Activated T-cell treated with anti-CD3 and anti-CD28 coated beads, Interleukin-2, amount 50 U/mL, for 48 hours (primary cell): ENCODE data around the gene LRP5.
"Not testable (repeated sequence)": the region's sequence is repeated elsewhere in the genome, so short reads cannot be mapped to it uniquely, and the experiment has no call there.

Experiments used
- DNase-seq, 2 experiments: peaks; one replicate each; pipeline ENCODE4 v3.0.0-alpha.2; 2020

The LRP5 gene

GRCh38 chr11:68471360-68472340 lies 159.3 kb downstream of the LRP5 start:
- peak; percentile 72 to 75 for DNase-seq

GRCh38 chr11:68472778-68473177 lies 160.4 kb downstream of the LRP5 start:
- no peak for DNase-seq

GRCh38 chr11:68473693-68474092 lies 161.3 kb downstream of the LRP5 start:
- DNase-seq: no peak

- DNase-seq: not testable (repeated sequence)
Observed at GRCh38 chr11:68475626-68476025, 163.2 kb downstream of the LRP5 start.

GRCh38 chr11:68479390-68479789 lies 167.0 kb downstream of the LRP5 start:
- DNase-seq: no peak

- no peak for DNase-seq
Observed at GRCh38 chr11:68480193-68480592, 167.8 kb downstream of the LRP5 start.

- no peak for DNase-seq
Observed at GRCh38 chr11:68480852-68481510, 168.6 kb downstream of the LRP5 start.

GRCh38 chr11:68481579-68482240 lies 169.3 kb downstream of the LRP5 start:
- no peak for DNase-seq

GRCh38 chr11:68488623-68489022 lies 176.2 kb downstream of the LRP5 start:
- no peak for DNase-seq

GRCh38 chr11:68495220-68495729 lies 182.9 kb downstream of the LRP5 start:
- no peak for DNase-seq

GRCh38 chr11:68495872-68496271 lies 183.5 kb downstream of the LRP5 start:
- no peak for DNase-seq

GRCh38 chr11:68497761-68498160 lies 185.4 kb downstream of the LRP5 start:
- no peak for DNase-seq

- DNase-seq: no peak
Observed at GRCh38 chr11:68498321-68498720, 185.9 kb downstream of the LRP5 start.
